HEK293 (cell line): ENCODE results near the gene OTUD6A.

Experiments
- CTCF ChIA-PET: fragments of 350-600 bp; formaldehyde crosslinking; extraction: SDS; loops from one replicate; lab custom pipeline; 2021; ENCODE audit warnings: antibody characterized with exemption; lab: Yijun Ruan, JAX
- POLR2A ChIA-PET: fragments of 300-600 bp; formaldehyde crosslinking; extraction: SDS; loops from one replicate; lab custom pipeline; 2020; ENCODE audit warnings: antibody characterized with exemption, inconsistent platforms; lab: Yijun Ruan, JAX
- H3K27ac ChIP-seq: fragments of 200-500 bp; sonication (Bioruptor generic); 2 replicates; pipeline ENCODE4 v1.5.1; 2014; ENCODE audit warnings: low read depth, low read length, control low read depth, inconsistent platforms; ENCODE audit errors: extremely low read depth
- H3K36me3 ChIP-seq, 2 experiments: fragments of 200-500 bp in 1 of 2; sonication (Bioruptor generic) in 1 of 2; 1 replicate in 1 of 2; 2 replicates in 1 of 2; pipeline ENCODE4 v1.5.1; 2014 to 2017; ENCODE audit warnings: inconsistent platforms in 2 of 2, low read length in 2 of 2; ENCODE audit not compliant: control insufficient read depth in 2 of 2, insufficient read depth in 1 of 2
- H3K4me1 ChIP-seq: fragments of 200-500 bp; sonication (Bioruptor generic); 2 replicates; pipeline ENCODE4 v1.5.1; 2014; ENCODE audit warnings: mild to moderate bottlenecking, low read length, inconsistent platforms; ENCODE audit not compliant: control insufficient read depth, insufficient read depth
- H3K4me3 ChIP-seq: 2 replicates; pipeline ENCODE4 v1.5.1; 2011; ENCODE audit warnings: low read depth, mild to moderate bottlenecking, control low read depth, low read length, moderate library complexity
- H3K9me3 ChIP-seq: fragments of 200-500 bp; sonication (Bioruptor generic); 2 replicates; pipeline ENCODE4 v1.5.1; 2014; ENCODE audit warnings: low read depth, low read length, inconsistent platforms; ENCODE audit not compliant: control insufficient read depth, insufficient read depth
- BCL11A ChIP-seq: fragments of 450-650 bp; formaldehyde crosslinking; IDR thresholded peaks from 2 replicates; pipeline ENCODE4 v1.5.1; 2016; ENCODE audit warnings: low read depth, missing biosample characterization, missing genetic modification characterization
- BCL11B ChIP-seq: fragments of 450-650 bp; formaldehyde crosslinking; IDR thresholded peaks from 2 replicates; pipeline ENCODE4 v1.5.1; 2016; ENCODE audit warnings: low read depth, missing biosample characterization, missing genetic modification characterization
- HOXA7 ChIP-seq: sonication (generic); formaldehyde crosslinking; IDR thresholded peaks from 2 replicates; pipeline ENCODE4 v1.8.1; 2022; ENCODE audit warnings: missing genetic modification reagents, borderline replicate concordance
- KLF7 ChIP-seq: fragments of 450-650 bp; formaldehyde crosslinking; IDR thresholded peaks from 2 replicates; pipeline ENCODE4 v1.5.1; 2016; ENCODE audit warnings: missing biosample characterization, missing genetic modification characterization, borderline replicate concordance
- OVOL3 ChIP-seq: fragments of 450-650 bp; formaldehyde crosslinking; IDR thresholded peaks from 2 replicates; pipeline ENCODE4 v1.5.1; 2016; ENCODE audit warnings: missing biosample characterization, missing genetic modification characterization
- TCF7L2 ChIP-seq: IDR thresholded peaks from 2 replicates; pipeline ENCODE4 v1.6.1; 2011; ENCODE audit warnings: low read depth, mild to moderate bottlenecking, inconsistent platforms, low read length, moderate library complexity, borderline replicate concordance
- ZBTB21 ChIP-seq: fragments of 450-650 bp; formaldehyde crosslinking; IDR thresholded peaks from 2 replicates; pipeline ENCODE4 v1.5.1; 2017; ENCODE audit warnings: missing biosample characterization, missing genetic modification characterization
- ZBTB48 ChIP-seq: fragments of 450-650 bp; formaldehyde crosslinking; IDR thresholded peaks from 2 replicates; pipeline ENCODE4 v1.5.1; 2016; ENCODE audit warnings: missing biosample characterization, missing genetic modification characterization
- ZIC2 ChIP-seq: fragments of 450-650 bp; formaldehyde crosslinking; IDR thresholded peaks from 2 replicates; pipeline ENCODE4 v1.5.1; 2016; ENCODE audit warnings: missing biosample characterization, missing genetic modification characterization
- ZNF157 ChIP-seq: fragments of 450-650 bp; formaldehyde crosslinking; IDR thresholded peaks from 2 replicates; pipeline ENCODE4 v1.5.1; 2016; ENCODE audit warnings: missing biosample characterization, missing genetic modification characterization
- ZNF214 ChIP-seq: fragments of 450-650 bp; formaldehyde crosslinking; IDR thresholded peaks from 2 replicates; pipeline ENCODE4 v1.5.1; 2017; ENCODE audit warnings: missing biosample characterization, mild to moderate bottlenecking, missing genetic modification characterization, borderline replicate concordance
- ZNF221 ChIP-seq: fragments of 450-650 bp; formaldehyde crosslinking; IDR thresholded peaks from 2 replicates; pipeline ENCODE4 v1.5.1; 2017; ENCODE audit warnings: missing biosample characterization, missing genetic modification characterization, borderline replicate concordance
- ZNF223 ChIP-seq: fragments of 450-650 bp; formaldehyde crosslinking; IDR thresholded peaks from 2 replicates; pipeline ENCODE4 v1.5.1; 2016; ENCODE audit warnings: missing biosample characterization, missing genetic modification characterization
- ZNF239 ChIP-seq: fragments of 450-650 bp; formaldehyde crosslinking; IDR thresholded peaks from 2 replicates; pipeline ENCODE4 v1.5.1; 2016; ENCODE audit warnings: missing biosample characterization, missing genetic modification characterization
- ZNF24 ChIP-seq: fragments of 450-650 bp; formaldehyde crosslinking; IDR thresholded peaks from 2 replicates; pipeline ENCODE4 v1.5.1; 2016; ENCODE audit warnings: missing biosample characterization, missing genetic modification characterization
- ZNF391 ChIP-seq: fragments of 450-650 bp; formaldehyde crosslinking; IDR thresholded peaks from 2 replicates; pipeline ENCODE4 v1.5.1; 2016; ENCODE audit warnings: low read depth, missing biosample characterization, missing genetic modification characterization, borderline replicate concordance
- ZNF423 ChIP-seq: fragments of 450-650 bp; formaldehyde crosslinking; IDR thresholded peaks from 2 replicates; pipeline ENCODE4 v1.5.1; 2016; ENCODE audit warnings: missing biosample characterization, missing genetic modification characterization
- ZNF473 ChIP-seq: fragments of 450-650 bp; formaldehyde crosslinking; IDR thresholded peaks from 2 replicates; pipeline ENCODE4 v1.5.1; 2017; ENCODE audit warnings: missing biosample characterization, missing genetic modification characterization
- ZNF555 ChIP-seq: fragments of 450-650 bp; formaldehyde crosslinking; conservative IDR thresholded peaks from 2 replicates; pipeline ENCODE4 v1.5.1; 2017; ENCODE audit warnings: missing biosample characterization, mild to moderate bottlenecking, missing genetic modification characterization, inconsistent platforms
- ZNF600 ChIP-seq: fragments of 450-650 bp; formaldehyde crosslinking; IDR thresholded peaks from 2 replicates; pipeline ENCODE4 v1.5.1; 2016; ENCODE audit warnings: missing biosample characterization, missing genetic modification characterization
- ZNF677 ChIP-seq: fragments of 450-650 bp; IDR thresholded peaks from 2 replicates; pipeline ENCODE4 v1.5.0; 2018; ENCODE audit warnings: missing biosample characterization, mild to moderate bottlenecking, missing genetic modification characterization, moderate library complexity
- TF ChIP-seq, protein P1 (sequence below): sonication (generic); formaldehyde crosslinking; IDR thresholded peaks from 2 replicates; pipeline ENCODE4 v1.8.1; 2022; ENCODE audit warnings: mild to moderate bottlenecking, moderate library complexity, missing genetic modification reagents
- TF ChIP-seq, protein P2 (sequence below): fragments of 450-650 bp; formaldehyde crosslinking; IDR thresholded peaks from 2 replicates; pipeline ENCODE4 v1.5.1; 2016; ENCODE audit warnings: missing biosample characterization, missing genetic modification characterization
- TF ChIP-seq, protein P3 (sequence below): IDR thresholded peaks from 2 replicates; pipeline ENCODE4 v1.6.1; 2011; ENCODE audit warnings: mild to moderate bottlenecking, low read depth, low read length, borderline replicate concordance
- TF ChIP-seq, protein P4 (sequence below): fragments of 450-650 bp; formaldehyde crosslinking; conservative IDR thresholded peaks from 2 replicates; pipeline ENCODE4 v1.5.1; 2016; ENCODE audit warnings: low read depth, missing biosample characterization, missing genetic modification characterization
- TF ChIP-seq, protein P5 (sequence below): fragments of 450-650 bp; formaldehyde crosslinking; IDR thresholded peaks from 2 replicates; pipeline ENCODE4 v1.5.1; 2016; ENCODE audit warnings: missing biosample characterization, missing genetic modification characterization

The OTUD6A gene

DNA sequence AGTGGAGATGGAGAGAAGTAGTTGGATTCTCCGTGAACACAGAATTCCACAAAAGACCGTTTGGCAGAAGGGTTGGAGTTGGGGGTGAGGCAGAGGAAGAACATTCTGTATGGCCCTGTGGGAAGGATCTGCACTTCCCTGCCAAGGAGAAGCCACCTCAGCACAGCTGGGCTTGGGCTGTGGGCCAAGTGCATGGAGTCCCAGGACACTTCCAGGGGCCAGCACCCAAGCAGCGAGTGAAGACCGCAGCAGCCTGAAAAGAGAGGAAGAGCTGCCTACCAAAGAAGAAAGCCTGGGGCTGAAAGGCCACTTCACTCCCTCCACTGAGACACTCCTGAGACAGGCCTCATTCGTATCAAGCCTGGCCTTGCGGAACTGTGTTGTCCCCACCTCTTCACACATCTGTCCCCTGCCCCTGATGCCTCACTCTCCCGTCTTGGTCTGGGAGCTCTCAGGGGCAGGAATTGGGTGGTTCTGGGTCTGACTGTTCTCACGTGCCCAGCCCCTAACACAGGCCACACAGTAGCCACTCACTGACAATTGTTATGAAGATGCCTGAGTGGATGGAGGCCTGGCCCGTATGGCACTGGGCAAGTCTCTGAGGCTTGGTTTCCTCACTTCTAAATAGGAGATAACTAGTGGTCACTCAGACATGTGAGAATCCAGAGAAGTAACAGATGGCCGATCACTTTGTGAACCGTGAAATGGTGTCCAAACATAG, 9.2 kb upstream of the OTUD6A start:
- H3K36me3 ChIP-seq, result no peaks in the 10 kb centered on the region
- POLR2A ChIA-PET, result no interaction called here
- TF ChIP-seq ZNF157 (tag by site-specific recombination) (no peak), ZNF221 (tag by site-specific recombination) (no peak), ZNF391 (tag by site-specific recombination) (no peak), ZIC2 (tag by site-specific recombination) (no peak), ZBTB21 (tag by site-specific recombination) (no peak), ZNF677 (tag by site-specific recombination) (no peak), ZNF214 (no peak), OVOL3 (tag by site-specific recombination) (no peak), ZNF24 (tag by site-specific recombination) (no peak), ZNF239 (tag by site-specific recombination) (no peak), ZNF473 (no peak), KLF7 (tag by site-specific recombination) (no peak), ZNF423 (tag by site-specific recombination) (no peak), ZNF223 (no peak), BCL11A (tag by site-specific recombination) (no peak), ZNF555 (tag by site-specific recombination) (no peak)
- TF ChIP-seq, protein P1, sequence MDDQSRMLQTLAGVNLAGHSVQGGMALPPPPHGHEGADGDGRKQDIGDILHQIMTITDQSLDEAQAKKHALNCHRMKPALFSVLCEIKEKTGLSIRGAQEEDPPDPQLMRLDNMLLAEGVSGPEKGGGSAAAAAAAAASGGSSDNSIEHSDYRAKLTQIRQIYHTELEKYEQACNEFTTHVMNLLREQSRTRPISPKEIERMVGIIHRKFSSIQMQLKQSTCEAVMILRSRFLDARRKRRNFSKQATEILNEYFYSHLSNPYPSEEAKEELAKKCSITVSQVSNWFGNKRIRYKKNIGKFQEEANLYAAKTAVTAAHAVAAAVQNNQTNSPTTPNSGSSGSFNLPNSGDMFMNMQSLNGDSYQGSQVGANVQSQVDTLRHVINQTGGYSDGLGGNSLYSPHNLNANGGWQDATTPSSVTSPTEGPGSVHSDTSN (CRISPR knock-in tag), result no peak
- TF ChIP-seq, protein P2, sequence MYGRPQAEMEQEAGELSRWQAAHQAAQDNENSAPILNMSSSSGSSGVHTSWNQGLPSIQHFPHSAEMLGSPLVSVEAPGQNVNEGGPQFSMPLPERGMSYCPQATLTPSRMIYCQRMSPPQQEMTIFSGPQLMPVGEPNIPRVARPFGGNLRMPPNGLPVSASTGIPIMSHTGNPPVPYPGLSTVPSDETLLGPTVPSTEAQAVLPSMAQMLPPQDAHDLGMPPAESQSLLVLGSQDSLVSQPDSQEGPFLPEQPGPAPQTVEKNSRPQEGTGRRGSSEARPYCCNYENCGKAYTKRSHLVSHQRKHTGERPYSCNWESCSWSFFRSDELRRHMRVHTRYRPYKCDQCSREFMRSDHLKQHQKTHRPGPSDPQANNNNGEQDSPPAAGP (tag by site-specific recombination), result no peak
- TF ChIP-seq, all 188 proteins: peak for 0
- Histone ChIP-seq H3K4me3 (no peak overlapping the region), H3K4me1 (no peaks in the 10 kb centered on the region), H3K9me3 (no peaks in the 10 kb centered on the region), H3K27ac (no peak overlapping the region)
- CTCF ChIA-PET, result no interaction called here

DNA sequence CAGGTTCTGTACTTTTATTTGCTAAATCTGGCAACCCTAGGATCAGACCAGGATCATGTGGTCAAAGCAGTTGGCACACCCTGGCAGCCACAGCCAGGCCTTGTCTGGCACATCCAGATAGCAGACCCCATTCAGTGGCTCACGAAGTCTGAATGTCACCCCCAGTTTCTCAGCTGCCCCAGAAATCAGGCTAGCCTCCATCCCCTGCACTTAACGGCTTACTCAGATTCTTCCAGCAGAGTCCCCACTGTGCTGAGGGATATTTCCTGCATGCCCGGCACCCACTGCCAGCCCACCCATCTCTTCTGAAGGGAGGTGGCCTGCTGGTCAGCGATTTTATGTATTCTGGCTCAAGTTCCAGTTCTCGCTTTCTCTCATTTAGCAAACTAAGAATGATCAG, 7.9 kb upstream of the OTUD6A start:
- CTCF ChIA-PET, result no interaction called here
- TF ChIP-seq ZNF600, result no peak
- no peak for TF ChIP-seq ZBTB48
- no peak for TF ChIP-seq BCL11B (tag by site-specific recombination)
- TF ChIP-seq TCF7L2, result no peak
- TF ChIP-seq, protein P3, sequence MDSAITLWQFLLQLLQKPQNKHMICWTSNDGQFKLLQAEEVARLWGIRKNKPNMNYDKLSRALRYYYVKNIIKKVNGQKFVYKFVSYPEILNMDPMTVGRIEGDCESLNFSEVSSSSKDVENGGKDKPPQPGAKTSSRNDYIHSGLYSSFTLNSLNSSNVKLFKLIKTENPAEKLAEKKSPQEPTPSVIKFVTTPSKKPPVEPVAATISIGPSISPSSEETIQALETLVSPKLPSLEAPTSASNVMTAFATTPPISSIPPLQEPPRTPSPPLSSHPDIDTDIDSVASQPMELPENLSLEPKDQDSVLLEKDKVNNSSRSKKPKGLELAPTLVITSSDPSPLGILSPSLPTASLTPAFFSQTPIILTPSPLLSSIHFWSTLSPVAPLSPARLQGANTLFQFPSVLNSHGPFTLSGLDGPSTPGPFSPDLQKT, result no peak
- TF ChIP-seq, protein P4, sequence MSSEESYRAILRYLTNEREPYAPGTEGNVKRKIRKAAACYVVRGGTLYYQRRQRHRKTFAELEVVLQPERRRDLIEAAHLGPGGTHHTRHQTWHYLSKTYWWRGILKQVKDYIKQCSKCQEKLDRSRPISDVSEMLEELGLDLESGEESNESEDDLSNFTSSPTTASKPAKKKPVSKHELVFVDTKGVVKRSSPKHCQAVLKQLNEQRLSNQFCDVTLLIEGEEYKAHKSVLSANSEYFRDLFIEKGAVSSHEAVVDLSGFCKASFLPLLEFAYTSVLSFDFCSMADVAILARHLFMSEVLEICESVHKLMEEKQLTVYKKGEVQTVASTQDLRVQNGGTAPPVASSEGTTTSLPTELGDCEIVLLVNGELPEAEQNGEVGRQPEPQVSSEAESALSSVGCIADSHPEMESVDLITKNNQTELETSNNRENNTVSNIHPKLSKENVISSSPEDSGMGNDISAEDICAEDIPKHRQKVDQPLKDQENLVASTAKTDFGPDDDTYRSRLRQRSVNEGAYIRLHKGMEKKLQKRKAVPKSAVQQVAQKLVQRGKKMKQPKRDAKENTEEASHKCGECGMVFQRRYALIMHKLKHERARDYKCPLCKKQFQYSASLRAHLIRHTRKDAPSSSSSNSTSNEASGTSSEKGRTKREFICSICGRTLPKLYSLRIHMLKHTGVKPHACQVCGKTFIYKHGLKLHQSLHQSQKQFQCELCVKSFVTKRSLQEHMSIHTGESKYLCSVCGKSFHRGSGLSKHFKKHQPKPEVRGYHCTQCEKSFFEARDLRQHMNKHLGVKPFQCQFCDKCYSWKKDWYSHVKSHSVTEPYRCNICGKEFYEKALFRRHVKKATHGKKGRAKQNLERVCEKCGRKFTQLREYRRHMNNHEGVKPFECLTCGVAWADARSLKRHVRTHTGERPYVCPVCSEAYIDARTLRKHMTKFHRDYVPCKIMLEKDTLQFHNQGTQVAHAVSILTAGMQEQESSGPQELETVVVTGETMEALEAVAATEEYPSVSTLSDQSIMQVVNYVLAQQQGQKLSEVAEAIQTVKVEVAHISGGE, result no peak
- TF ChIP-seq, protein P5, sequence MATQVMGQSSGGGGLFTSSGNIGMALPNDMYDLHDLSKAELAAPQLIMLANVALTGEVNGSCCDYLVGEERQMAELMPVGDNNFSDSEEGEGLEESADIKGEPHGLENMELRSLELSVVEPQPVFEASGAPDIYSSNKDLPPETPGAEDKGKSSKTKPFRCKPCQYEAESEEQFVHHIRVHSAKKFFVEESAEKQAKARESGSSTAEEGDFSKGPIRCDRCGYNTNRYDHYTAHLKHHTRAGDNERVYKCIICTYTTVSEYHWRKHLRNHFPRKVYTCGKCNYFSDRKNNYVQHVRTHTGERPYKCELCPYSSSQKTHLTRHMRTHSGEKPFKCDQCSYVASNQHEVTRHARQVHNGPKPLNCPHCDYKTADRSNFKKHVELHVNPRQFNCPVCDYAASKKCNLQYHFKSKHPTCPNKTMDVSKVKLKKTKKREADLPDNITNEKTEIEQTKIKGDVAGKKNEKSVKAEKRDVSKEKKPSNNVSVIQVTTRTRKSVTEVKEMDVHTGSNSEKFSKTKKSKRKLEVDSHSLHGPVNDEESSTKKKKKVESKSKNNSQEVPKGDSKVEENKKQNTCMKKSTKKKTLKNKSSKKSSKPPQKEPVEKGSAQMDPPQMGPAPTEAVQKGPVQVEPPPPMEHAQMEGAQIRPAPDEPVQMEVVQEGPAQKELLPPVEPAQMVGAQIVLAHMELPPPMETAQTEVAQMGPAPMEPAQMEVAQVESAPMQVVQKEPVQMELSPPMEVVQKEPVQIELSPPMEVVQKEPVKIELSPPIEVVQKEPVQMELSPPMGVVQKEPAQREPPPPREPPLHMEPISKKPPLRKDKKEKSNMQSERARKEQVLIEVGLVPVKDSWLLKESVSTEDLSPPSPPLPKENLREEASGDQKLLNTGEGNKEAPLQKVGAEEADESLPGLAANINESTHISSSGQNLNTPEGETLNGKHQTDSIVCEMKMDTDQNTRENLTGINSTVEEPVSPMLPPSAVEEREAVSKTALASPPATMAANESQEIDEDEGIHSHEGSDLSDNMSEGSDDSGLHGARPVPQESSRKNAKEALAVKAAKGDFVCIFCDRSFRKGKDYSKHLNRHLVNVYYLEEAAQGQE (tag by site-specific recombination), result no peak
- TF ChIP-seq HOXA7 (CRISPR knock-in tag), result no peak

More for the DNA sequence above, 7.9 kb upstream of the OTUD6A start:
- POLR2A ChIA-PET, result interaction anchor here (0.8 kb wide), 1 partner anchor 43 kb away, joined by 6 read pairs; no protein-coding TSS in a partner anchor
- no peaks in the 10 kb centered on the region for H3K4me1 ChIP-seq
- H3K4me3 ChIP-seq, result no peak overlapping the region
- no peaks in the 10 kb centered on the region for H3K9me3 ChIP-seq
- no peak overlapping the region for H3K27ac ChIP-seq
- H3K36me3 ChIP-seq, result no peaks in the 10 kb centered on the region
